ENCODE data around the gene EID3.

EID3 gene

GRCh38 chr12:104350211-104351056, 46.9 kb downstream of the EID3 start:
- Mint-ChIP-seq H3K9me3 (no peaks in the 10 kb centered on the region), H3K4me1 (peaks cover 6% of the 10 kb centered on the region), H3K27me3 (no peaks in the 10 kb centered on the region), H3K27ac (no peak overlapping the region), H3K4me3 (no peak overlapping the region), H3K36me3 (peaks cover 46% of the 10 kb centered on the region)
- ATAC-seq = no peak

GRCh38 chr12:104351057-104351983, 47.8 kb downstream of the EID3 start:
- Mint-ChIP-seq H3K36me3 (peaks cover 46% of the 10 kb centered on the region), H3K27ac (no peak overlapping the region), H3K27me3 (no peaks in the 10 kb centered on the region), H3K4me3 (no peak overlapping the region), H3K9me3 (no peaks in the 10 kb centered on the region), H3K4me1 (peaks cover 6% of the 10 kb centered on the region)
- ATAC-seq = no peak

GRCh38 chr12:104352106-104352713, 48.7 kb downstream of the EID3 start:
- H3K27me3 Mint-ChIP-seq = no peaks in the 10 kb centered on the region
- no peak overlapping the region for H3K4me3 Mint-ChIP-seq
- H3K27ac Mint-ChIP-seq = no peak overlapping the region
- peaks cover 6% of the 10 kb centered on the region for H3K4me1 Mint-ChIP-seq
- no peak for ATAC-seq
- H3K36me3 Mint-ChIP-seq = peaks cover 44% of the 10 kb centered on the region
- no peaks in the 10 kb centered on the region for H3K9me3 Mint-ChIP-seq

GRCh38 chr12:104353012-104353981, 49.8 kb downstream of the EID3 start:
- Mint-ChIP-seq H3K4me1 (peaks cover 6% of the 10 kb centered on the region), H3K9me3 (no peaks in the 10 kb centered on the region), H3K4me3 (no peak overlapping the region), H3K27me3 (no peaks in the 10 kb centered on the region), H3K27ac (no peak overlapping the region), H3K36me3 (peaks cover 33% of the 10 kb centered on the region)
- no peak for ATAC-seq

- H3K4me1 Mint-ChIP-seq = peaks cover 6% of the 10 kb centered on the region
- ATAC-seq = no peak
- H3K27ac Mint-ChIP-seq = no peak overlapping the region
- no peaks in the 10 kb centered on the region for H3K27me3 Mint-ChIP-seq
- H3K36me3 Mint-ChIP-seq = peaks cover 24% of the 10 kb centered on the region
- no peaks in the 10 kb centered on the region for H3K9me3 Mint-ChIP-seq
- no peak overlapping the region for H3K4me3 Mint-ChIP-seq
Observed at GRCh38 chr12:104354167-104354867, 50.8 kb downstream of the EID3 start.
